H9 (cell line): Measurements from ENCODE around the gene IDI2. TPM values are rescaled to one million over a fixed set of nuclear protein-coding genes. Genes with fewer than 3 reads are reported as not detected.

Source experiments
- DNase-seq: peaks from one replicate; pipeline ENCODE4 v3.0.0-alpha.2; 2017
- H2AFZ ChIP-seq: one replicate; pipeline ENCODE4 v1.6.1; 2013; ENCODE audit warnings: mild to moderate bottlenecking, low read length, control low read depth, moderate library complexity
- H2AK5ac ChIP-seq: 2 replicates; pipeline ENCODE4 v1.6.1; 2013; ENCODE audit warnings: low read length, control low read depth, mixed read lengths; ENCODE audit not compliant: insufficient read length
- H2BK120ac ChIP-seq: one replicate; pipeline ENCODE4 v1.6.1; 2013; ENCODE audit warnings: low read depth, mild to moderate bottlenecking, low read length, control low read depth, inconsistent platforms; ENCODE audit not compliant: poor library complexity, severe bottlenecking
- H2BK12ac ChIP-seq: 2 replicates; pipeline ENCODE4 v1.6.1; 2013; ENCODE audit warnings: low read length, control low read depth, mixed read lengths, low read depth; ENCODE audit not compliant: insufficient read length
- H2BK15ac ChIP-seq: 2 replicates; pipeline ENCODE4 v1.6.1; 2013; ENCODE audit warnings: low read depth, low read length, control low read depth
- H2BK20ac ChIP-seq: one replicate; pipeline ENCODE4 v1.6.1; 2013; ENCODE audit warnings: low read depth, mild to moderate bottlenecking, low read length, control low read depth, inconsistent platforms; ENCODE audit not compliant: poor library complexity, severe bottlenecking
- H2BK5ac ChIP-seq: 2 replicates; pipeline ENCODE4 v1.6.1; 2013; ENCODE audit warnings: low read length, control low read depth, mixed read lengths; ENCODE audit not compliant: insufficient read length
- H3K14ac ChIP-seq: 2 replicates; pipeline ENCODE4 v1.6.1; 2013; ENCODE audit warnings: low read length, control low read depth; ENCODE audit not compliant: insufficient read depth
- H3K18ac ChIP-seq: 2 replicates; pipeline ENCODE4 v1.6.1; 2013; ENCODE audit warnings: low read depth, mild to moderate bottlenecking, mixed read lengths, low read length, control low read depth; ENCODE audit not compliant: insufficient read length
- H3K23ac ChIP-seq: 2 replicates; pipeline ENCODE4 v1.6.1; 2013; ENCODE audit warnings: low read length, control low read depth, mixed read lengths, low read depth; ENCODE audit not compliant: insufficient read length
- H3K23me2 ChIP-seq: 2 replicates; pipeline ENCODE4 v1.6.1; 2013; ENCODE audit warnings: low read depth, mild to moderate bottlenecking, mixed read lengths, low read length, control low read depth; ENCODE audit not compliant: insufficient read length, poor library complexity, severe bottlenecking
- H3K27ac ChIP-seq: 2 replicates; pipeline ENCODE4 v1.5.1; 2013; ENCODE audit warnings: low read length, control low read depth, mixed read lengths, low read depth; ENCODE audit not compliant: insufficient read length
- H3K27me3 ChIP-seq: 2 replicates; pipeline ENCODE4 v1.6.1; 2013; ENCODE audit warnings: low read length, control low read depth, inconsistent platforms; ENCODE audit not compliant: insufficient read depth
- H3K4ac ChIP-seq: 2 replicates; pipeline ENCODE4 v1.6.1; 2013; ENCODE audit warnings: low read depth, mild to moderate bottlenecking, control low read depth, inconsistent platforms, low read length, moderate library complexity
- H3K4me1 ChIP-seq: 2 replicates; pipeline ENCODE4 v1.6.1; 2013; ENCODE audit warnings: low read length, control low read depth, inconsistent platforms; ENCODE audit not compliant: insufficient read depth
- H3K4me2 ChIP-seq: 2 replicates; pipeline ENCODE4 v1.6.1; 2013; ENCODE audit warnings: low read length, control low read depth, mixed read lengths; ENCODE audit not compliant: insufficient read length, insufficient read depth
- H3K56ac ChIP-seq: 2 replicates; pipeline ENCODE4 v1.6.1; 2013; ENCODE audit warnings: low read depth, mild to moderate bottlenecking, mixed read lengths, low read length, control low read depth; ENCODE audit not compliant: insufficient read length
- H3K79me1 ChIP-seq: 2 replicates; pipeline ENCODE4 v1.6.1; 2013; ENCODE audit warnings: low read depth, mild to moderate bottlenecking, moderate library complexity, low read length, control low read depth, inconsistent platforms; ENCODE audit not compliant: insufficient read depth, poor library complexity, severe bottlenecking
- H3K79me2 ChIP-seq: 2 replicates; pipeline ENCODE4 v1.6.1; 2013; ENCODE audit warnings: low read length, control low read depth, inconsistent platforms; ENCODE audit not compliant: insufficient read depth
- H3K9ac ChIP-seq: 2 replicates; pipeline ENCODE4 v1.6.1; 2013; ENCODE audit warnings: low read length, control low read depth, mixed read lengths; ENCODE audit not compliant: insufficient read length; ENCODE audit errors: extremely low read depth
- H3K9me3 ChIP-seq: one replicate; pipeline ENCODE4 v1.6.1; 2013; ENCODE audit warnings: low read depth, low read length, inconsistent platforms; ENCODE audit not compliant: control insufficient read depth
- H3T11ph ChIP-seq: one replicate; pipeline ENCODE4 v1.6.1; 2013; ENCODE audit warnings: mild to moderate bottlenecking, low read length, control low read depth, inconsistent platforms
- H4K20me1 ChIP-seq: one replicate; pipeline ENCODE4 v1.6.1; 2013; ENCODE audit not compliant: control insufficient read depth, insufficient read length, insufficient read depth
- H4K5ac ChIP-seq: 2 replicates; pipeline ENCODE4 v1.6.1; 2013; ENCODE audit warnings: low read depth, mild to moderate bottlenecking, mixed read lengths, low read length, control low read depth; ENCODE audit not compliant: insufficient read length
- H4K8ac ChIP-seq: replicated peaks from 2 replicates; pipeline ENCODE4 v1.6.1; 2013; ENCODE audit warnings: low read length, control low read depth, mixed read lengths, low read depth; ENCODE audit not compliant: insufficient read length
- H4K91ac ChIP-seq: 2 replicates; pipeline ENCODE4 v1.6.1; 2013; ENCODE audit warnings: low read depth, mild to moderate bottlenecking, moderate library complexity, mixed read lengths, low read length, control low read depth; ENCODE audit not compliant: insufficient read length
- H3K27ac Mint-ChIP-seq, 3 experiments: 2 replicates in 2 of 3; 3 replicates in 1 of 3; pipeline ENCODE4 v1.8.0; 2020 to 2021; ENCODE audit warnings: mixed read lengths in 3 of 3, mild to moderate bottlenecking in 1 of 3, moderate library complexity in 1 of 3
- H3K27me3 Mint-ChIP-seq: 2 replicates; pipeline ENCODE4 v1.8.0; 2021; ENCODE audit warnings: low read depth, mild to moderate bottlenecking, moderate library complexity, mixed read lengths
- H3K36me3 Mint-ChIP-seq, 3 experiments: 2 replicates in 2 of 3; 3 replicates in 1 of 3; pipeline ENCODE4 v1.8.0; 2020 to 2021; ENCODE audit warnings: low read depth in 3 of 3, mixed read lengths in 3 of 3; ENCODE audit not compliant: insufficient read depth in 1 of 3
- H3K4me1 Mint-ChIP-seq, 2 experiments: 2 replicates each; pipeline ENCODE4 v1.8.0; 2020; ENCODE audit warnings: mixed read lengths in 2 of 2
- H3K4me3 Mint-ChIP-seq, 2 experiments: 2 replicates in 1 of 2; 3 replicates in 1 of 2; pipeline ENCODE4 v1.8.0; 2020 to 2021; ENCODE audit warnings: mild to moderate bottlenecking in 2 of 2, mixed read lengths in 2 of 2, moderate library complexity in 1 of 2
- H3K9me3 Mint-ChIP-seq, 2 experiments: 2 replicates in 1 of 2; 3 replicates in 1 of 2; pipeline ENCODE4 v1.8.0; 2020; ENCODE audit warnings: mild to moderate bottlenecking in 2 of 2, mixed read lengths in 2 of 2, moderate library complexity in 1 of 2
- WGBS: extraction: QIAGEN DNeasy Blood & Tissue Kit; methylation state at CpG from one replicate; pipeline ENCODE4 v1.1.7; 2013; ENCODE audit warnings: missing lambda C conversion rate, low lambda C conversion rate, mixed read lengths; ENCODE audit not compliant: insufficient read length; ENCODE audit errors: extremely low coverage; 5-methylcytosine and 5-hydroxymethylcytosine counted together
- total RNA-seq: library from RNA; stranded (reverse); gene quantifications from 2 replicates; pipeline ENCODE4 v1.2.1, GENCODE V29; 2021
- TF ChIP-seq, protein P1 (sequence below): fragments of 200-600 bp; sonication (generic); conservative IDR thresholded peaks from 3 replicates; pipeline ENCODE4 v1.8.0; 2021; ENCODE audit warnings: antibody characterized with exemption, mild to moderate bottlenecking

IDI2 gene
- total RNA-seq, 1 experiment from 2014 or later: not detected

DNA sequence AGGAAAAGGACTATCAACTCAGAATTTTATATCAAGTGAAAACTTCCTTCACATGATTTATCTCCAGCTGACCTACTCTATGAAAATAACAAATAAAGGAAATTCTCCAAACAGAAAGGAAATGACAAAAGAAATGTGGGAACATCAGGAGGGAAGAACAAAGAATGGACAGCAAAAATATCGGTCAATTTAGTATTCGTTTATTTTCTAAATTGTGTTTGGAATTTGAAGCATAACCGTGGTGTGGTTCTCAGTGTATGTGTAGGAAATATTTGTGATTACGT lies 39.2 kb upstream of the IDI2 start:
- H2BK20ac ChIP-seq: no peak overlapping the region
- no peaks in the 10 kb centered on the region for H3K9me3 ChIP-seq
- H3K27ac Mint-ChIP-seq: no peak overlapping the region; a peak in 1 of 7 replicates
- no peak overlapping the region for H3K9ac ChIP-seq
- peaks cover 0 to 9% of the 10 kb centered on the region in 2 experiments; a peak in 3 of 4 replicates for H3K4me1 Mint-ChIP-seq
- peaks cover 7% of the 10 kb centered on the region; the same call in 1 of the 2 replicates for H3K79me2 ChIP-seq
- H3K27ac ChIP-seq: no peak overlapping the region
- no peak overlapping the region for H4K5ac ChIP-seq
- no peak overlapping the region for H2BK12ac ChIP-seq
- no peak overlapping the region for H3K56ac ChIP-seq
- no peak overlapping the region for H3K23ac ChIP-seq
- no peaks in the 10 kb centered on the region for H4K20me1 ChIP-seq
- TF ChIP-seq, protein P1, sequence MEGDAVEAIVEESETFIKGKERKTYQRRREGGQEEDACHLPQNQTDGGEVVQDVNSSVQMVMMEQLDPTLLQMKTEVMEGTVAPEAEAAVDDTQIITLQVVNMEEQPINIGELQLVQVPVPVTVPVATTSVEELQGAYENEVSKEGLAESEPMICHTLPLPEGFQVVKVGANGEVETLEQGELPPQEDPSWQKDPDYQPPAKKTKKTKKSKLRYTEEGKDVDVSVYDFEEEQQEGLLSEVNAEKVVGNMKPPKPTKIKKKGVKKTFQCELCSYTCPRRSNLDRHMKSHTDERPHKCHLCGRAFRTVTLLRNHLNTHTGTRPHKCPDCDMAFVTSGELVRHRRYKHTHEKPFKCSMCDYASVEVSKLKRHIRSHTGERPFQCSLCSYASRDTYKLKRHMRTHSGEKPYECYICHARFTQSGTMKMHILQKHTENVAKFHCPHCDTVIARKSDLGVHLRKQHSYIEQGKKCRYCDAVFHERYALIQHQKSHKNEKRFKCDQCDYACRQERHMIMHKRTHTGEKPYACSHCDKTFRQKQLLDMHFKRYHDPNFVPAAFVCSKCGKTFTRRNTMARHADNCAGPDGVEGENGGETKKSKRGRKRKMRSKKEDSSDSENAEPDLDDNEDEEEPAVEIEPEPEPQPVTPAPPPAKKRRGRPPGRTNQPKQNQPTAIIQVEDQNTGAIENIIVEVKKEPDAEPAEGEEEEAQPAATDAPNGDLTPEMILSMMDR: no peak
- H2BK15ac ChIP-seq: no peak overlapping the region
- peaks cover 13% of the 10 kb centered on the region for H3K79me1 ChIP-seq
- H2AFZ ChIP-seq: no peak overlapping the region
- no peaks in the 10 kb centered on the region; a peak in 1 of 7 replicates for H3K36me3 Mint-ChIP-seq
- no peak overlapping the region for H3K4me3 Mint-ChIP-seq
- H2BK120ac ChIP-seq: no peak overlapping the region
- H3K4me2 ChIP-seq: no peak overlapping the region
- H3K4me1 ChIP-seq: no peaks in the 10 kb centered on the region
- no peaks in the 10 kb centered on the region for H3K27me3 ChIP-seq
- 100% methylated on average over 2 of the region's 4 CpGs for WGBS
- H4K91ac ChIP-seq: no peak overlapping the region
- DNase-seq: no peak
- H3K18ac ChIP-seq: no peak overlapping the region
- H3T11ph ChIP-seq: no peak overlapping the region
- H3K9me3 Mint-ChIP-seq: no peaks in the 10 kb centered on the region
- no peak overlapping the region for H3K14ac ChIP-seq
- H2AK5ac ChIP-seq: no peak overlapping the region
- H3K23me2 ChIP-seq: no peaks in the 10 kb centered on the region
- H2BK5ac ChIP-seq: no peak overlapping the region
- no peaks in the 10 kb centered on the region for H3K27me3 Mint-ChIP-seq
- H4K8ac ChIP-seq: no peak overlapping the region
- H3K4ac ChIP-seq: no peak overlapping the region
